Left lung (tissue), 10 donors: ENCODE measurements around the gene RYR2. TPM values are rescaled to one million over a fixed set of nuclear protein-coding genes. Genes with fewer than 3 reads are reported as not detected.

Experiments used
- ATAC-seq: fragments of 200-7000 bp; cut with Tn5 transposase; one replicate; pipeline ENCODE4 v1.9.1; 2020; ENCODE audit warnings: moderate library complexity
- DNase-seq, 4 donors: peaks; one replicate each; pipeline ENCODE4 v3.0.0-alpha.2; 2013 to 2020
- H3K27ac ChIP-seq, 2 donors: fragments of 200-600 bp; sonication (generic) in 1 of 2; one replicate each; pipeline versions ENCODE4 v1.5.0 to v1.8.0; 2020 to 2021
- H3K27me3 ChIP-seq, 2 donors: fragments of 200-600 bp; sonication (generic) in 1 of 2; one replicate each; pipeline versions ENCODE4 v1.5.0 to v1.8.0; 2020 to 2021
- H3K36me3 ChIP-seq, 2 donors: fragments of 200-600 bp; sonication (generic) in 1 of 2; one replicate each; pipeline versions ENCODE4 v1.5.0 to v1.8.0; 2020 to 2021
- H3K4me1 ChIP-seq, 2 donors: fragments of 200-600 bp; one replicate each; pipeline ENCODE4 v1.8.0; 2021
- H3K4me3 ChIP-seq, 2 donors: fragments of 200-600 bp; sonication (generic) in 1 of 2; one replicate each; pipeline versions ENCODE4 v1.5.0 to v1.8.0; 2020 to 2021; ENCODE audit warnings: mild to moderate bottlenecking in 1 of 2
- H3K9me3 ChIP-seq, 2 donors: fragments of 200-600 bp; sonication (generic) in 1 of 2; one replicate each; pipeline versions ENCODE4 v1.5.0 to v1.8.0; 2020 to 2021
- intact Hi-C, 2 donors: fragments of 100-400 bp; cut with DNase I; formaldehyde crosslinking; loops; one replicate each; pipeline versions ENCODE4 v1.11.2 to v1.14.2; 2022
- polyA plus RNA-seq, 6 donors: library from polyadenylated mRNA; unstranded; fragments of 120-200 nt; gene quantifications; one replicate each; pipeline ENCODE4 v1.2.1, GENCODE V29; 2013; ENCODE audit not compliant: insufficient read length in 6 of 6
- total RNA-seq, 2 donors: library from RNA; stranded (reverse); fragmentation: NEBNext Ultra II Directional; extraction: Animal tissue kit (Norgen Biotek cat#: 25700); gene quantifications; one replicate each; pipeline ENCODE4 v1.2.1, GENCODE V29; 2021
- TF ChIP-seq, protein P1 (sequence below), 2 donors: fragments of 200-600 bp; sonication (generic) in 1 of 2; IDR thresholded peaks; one replicate each; pipeline versions ENCODE4 v1.5.0 to v1.8.0; 2021; ENCODE audit warnings: antibody characterized with exemption in 2 of 2
- donor health status: DM: no; HTN: yes; CAD: no.
- donor health status: DM: no; HTN: no; CAD: no.

RYR2 gene
- total and polyA plus RNA-seq, 8 donors = 4.7 to 10.3 (median 7.6) TPM

DNA sequence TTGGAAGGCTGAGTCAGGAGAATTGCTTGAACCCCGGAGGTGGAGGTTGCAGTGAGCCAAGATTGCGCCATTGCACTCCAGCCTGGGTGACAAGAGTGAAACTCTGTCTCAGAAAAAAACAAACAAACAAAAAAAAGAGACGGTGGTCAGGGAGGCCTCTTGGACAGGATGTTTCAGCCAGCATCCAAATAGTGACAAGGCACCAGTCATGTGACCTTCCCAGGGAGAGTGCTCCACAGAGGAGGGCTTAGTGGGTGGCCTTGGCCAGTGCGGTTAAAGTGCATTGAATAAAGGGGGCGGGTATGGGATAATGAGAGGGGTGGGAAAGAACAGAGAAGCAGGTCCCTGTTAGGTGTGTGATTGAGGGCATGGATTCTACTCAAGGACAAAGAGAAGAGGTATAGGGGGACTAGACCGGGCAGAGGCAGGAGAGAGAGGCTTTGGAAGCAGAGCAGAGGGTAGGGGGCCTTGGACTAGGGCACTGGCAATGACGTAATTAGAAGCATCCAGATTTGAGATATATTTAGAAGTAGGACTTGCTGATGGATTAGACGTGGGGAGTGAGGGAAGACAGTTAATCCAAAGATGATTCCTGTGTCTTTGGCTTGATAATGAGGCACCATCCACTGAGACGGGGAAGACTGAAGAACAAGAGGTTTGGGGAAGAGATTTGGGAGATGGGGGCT is 12.0 kb upstream of the RYR2 start:
- Histone ChIP-seq H3K27me3 (no peaks in the 10 kb centered on the region), H3K9me3 (peaks cover 0 to 4% of the 10 kb centered on the region in 2 donors), H3K36me3 (no peaks in the 10 kb centered on the region), H3K27ac (no peak overlapping the region), H3K4me3 (no peak overlapping the region), H3K4me1 (no peaks in the 10 kb centered on the region)
- DNase-seq = no peak
- ATAC-seq = no peak
- TF ChIP-seq, protein P1, sequence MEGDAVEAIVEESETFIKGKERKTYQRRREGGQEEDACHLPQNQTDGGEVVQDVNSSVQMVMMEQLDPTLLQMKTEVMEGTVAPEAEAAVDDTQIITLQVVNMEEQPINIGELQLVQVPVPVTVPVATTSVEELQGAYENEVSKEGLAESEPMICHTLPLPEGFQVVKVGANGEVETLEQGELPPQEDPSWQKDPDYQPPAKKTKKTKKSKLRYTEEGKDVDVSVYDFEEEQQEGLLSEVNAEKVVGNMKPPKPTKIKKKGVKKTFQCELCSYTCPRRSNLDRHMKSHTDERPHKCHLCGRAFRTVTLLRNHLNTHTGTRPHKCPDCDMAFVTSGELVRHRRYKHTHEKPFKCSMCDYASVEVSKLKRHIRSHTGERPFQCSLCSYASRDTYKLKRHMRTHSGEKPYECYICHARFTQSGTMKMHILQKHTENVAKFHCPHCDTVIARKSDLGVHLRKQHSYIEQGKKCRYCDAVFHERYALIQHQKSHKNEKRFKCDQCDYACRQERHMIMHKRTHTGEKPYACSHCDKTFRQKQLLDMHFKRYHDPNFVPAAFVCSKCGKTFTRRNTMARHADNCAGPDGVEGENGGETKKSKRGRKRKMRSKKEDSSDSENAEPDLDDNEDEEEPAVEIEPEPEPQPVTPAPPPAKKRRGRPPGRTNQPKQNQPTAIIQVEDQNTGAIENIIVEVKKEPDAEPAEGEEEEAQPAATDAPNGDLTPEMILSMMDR (IDR thresholded peaks at IDR 0.05) = no peak
- intact Hi-C loops = no loop called here

DNA sequence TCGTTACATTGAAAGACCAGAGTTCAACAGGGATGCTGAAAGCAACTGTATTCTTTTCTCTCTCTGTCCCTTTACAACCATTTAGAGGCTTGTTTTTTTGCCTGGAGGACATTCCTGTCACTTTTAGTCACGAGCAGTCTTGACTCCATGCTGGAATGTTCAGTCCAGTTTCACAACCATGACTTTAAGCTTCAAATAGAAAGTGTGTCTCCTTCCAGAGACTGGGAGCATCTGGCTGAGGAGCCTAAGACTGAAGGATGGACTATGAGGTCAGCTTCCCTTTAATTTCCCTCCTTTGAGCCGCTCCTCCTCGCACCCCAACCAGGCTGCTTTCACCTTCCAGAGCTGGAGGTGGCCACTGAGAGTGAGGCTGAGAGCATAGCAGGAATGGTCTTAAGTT is 10.5 kb upstream of the RYR2 start:
- H3K9me3 ChIP-seq = no peaks in the 10 kb centered on the region
- no peak for DNase-seq
- H3K36me3 ChIP-seq = no peaks in the 10 kb centered on the region
- H3K27me3 ChIP-seq = no peaks in the 10 kb centered on the region
- peak; percentile 61 for ATAC-seq
- intact Hi-C loops = no loop called here
- H3K27ac ChIP-seq = no peak overlapping the region
- H3K4me3 ChIP-seq = no peak overlapping the region
- TF ChIP-seq, protein P1 (IDR thresholded peaks at IDR 0.05) = no peak
- H3K4me1 ChIP-seq = no peaks in the 10 kb centered on the region

DNA sequence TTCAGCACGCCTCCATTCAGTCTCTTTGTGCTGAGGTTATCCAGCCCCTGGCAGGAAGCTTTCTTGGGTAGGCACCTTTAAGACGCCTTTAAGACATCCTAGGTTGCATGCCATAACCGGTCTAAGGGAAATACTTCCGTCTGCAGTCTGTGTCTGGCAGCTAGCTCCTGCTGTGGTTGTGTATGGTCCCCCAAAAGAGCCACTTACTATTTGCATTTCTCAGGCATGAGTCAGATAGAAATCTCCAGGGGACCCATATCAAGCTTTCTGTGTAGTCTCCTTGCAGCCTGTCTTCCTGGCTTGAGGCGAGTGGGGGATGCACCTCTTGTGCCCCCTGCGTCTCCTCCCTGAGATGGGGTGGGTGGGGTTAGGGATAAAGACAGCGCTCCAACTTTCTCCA is 10.0 kb upstream of the RYR2 start:
- H3K27ac ChIP-seq = no peak overlapping the region
- H3K4me3 ChIP-seq = no peak overlapping the region
- TF ChIP-seq, protein P1 (IDR thresholded peaks at IDR 0.05) = no peak
- H3K27me3 ChIP-seq = no peaks in the 10 kb centered on the region
- no peaks in the 10 kb centered on the region for H3K4me1 ChIP-seq
- H3K36me3 ChIP-seq = no peaks in the 10 kb centered on the region
- ATAC-seq (peak; percentile 95), DNase-seq (no peak)
- intact Hi-C loops = no loop called here
- no peaks in the 10 kb centered on the region for H3K9me3 ChIP-seq

DNA sequence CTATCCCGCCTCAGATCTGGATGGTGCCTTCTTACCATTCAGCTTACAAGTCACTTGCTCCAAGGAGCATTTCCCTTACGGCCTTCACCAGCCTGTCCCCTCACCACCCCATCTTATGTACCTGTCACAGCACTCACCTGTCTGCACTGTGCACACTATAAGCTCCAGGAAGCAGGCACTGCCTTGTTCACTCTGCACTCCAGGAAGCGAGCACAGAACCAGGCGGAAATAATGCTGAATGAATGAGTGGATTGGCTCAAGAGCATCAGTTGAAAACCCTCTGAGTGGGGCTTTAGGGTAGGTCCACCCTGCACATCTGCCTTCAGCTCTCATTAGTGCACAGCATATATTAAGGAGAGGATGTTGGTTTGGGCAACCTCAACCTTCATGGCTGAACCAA is 8.9 kb upstream of the RYR2 start:
- Histone ChIP-seq H3K27ac (no peak overlapping the region), H3K36me3 (no peaks in the 10 kb centered on the region), H3K27me3 (peaks cover 0 to 4% of the 10 kb centered on the region in 2 donors), H3K4me1 (no peaks in the 10 kb centered on the region), H3K4me3 (no peak overlapping the region), H3K9me3 (no peaks in the 10 kb centered on the region)
- ATAC-seq (no peak), DNase-seq (no peak)
- intact Hi-C loops = no loop called here
- TF ChIP-seq, protein P1 (IDR thresholded peaks at IDR 0.05) = no peak

DNA sequence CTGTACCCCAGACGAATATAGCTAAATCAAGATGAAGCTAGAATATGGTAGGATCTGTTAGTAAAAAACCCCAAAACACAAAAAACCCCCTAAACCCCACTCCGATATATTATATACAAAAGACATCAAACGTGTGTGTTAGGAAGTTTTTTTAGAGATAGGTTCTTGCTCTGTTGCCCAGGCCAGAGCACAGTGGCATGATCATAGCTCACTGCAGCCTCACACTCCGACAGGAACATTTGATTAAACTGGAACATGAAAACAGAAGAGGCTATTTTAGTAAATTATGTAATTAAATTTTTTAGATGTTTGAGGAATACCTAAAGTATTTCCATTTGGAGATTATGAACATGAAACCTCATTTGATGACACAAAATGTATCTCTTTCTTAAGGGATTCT is 8.2 kb upstream of the RYR2 start:
- H3K4me3 ChIP-seq = no peak overlapping the region
- TF ChIP-seq, protein P1 (IDR thresholded peaks at IDR 0.05) = no peak
- intact Hi-C loops = no loop called here
- no peaks in the 10 kb centered on the region for H3K36me3 ChIP-seq
- peaks cover 0 to 4% of the 10 kb centered on the region in 2 donors for H3K27me3 ChIP-seq
- no peak for DNase-seq
- no peak for ATAC-seq
- H3K9me3 ChIP-seq = no peaks in the 10 kb centered on the region
- H3K4me1 ChIP-seq = no peaks in the 10 kb centered on the region
- H3K27ac ChIP-seq = no peak overlapping the region
